ENCODE results near the gene TBL1X. TPM values are rescaled to one million over a fixed set of nuclear protein-coding genes. Genes with fewer than 3 reads are reported as not detected.

TBL1X gene
- total and polyA plus RNA-seq, 10 of the 15 experiments (the other 5 are each of a cell fraction or from before 2014, with no cell fraction given): 4.4 to 26.3 (median 10.6) TPM

DNA sequence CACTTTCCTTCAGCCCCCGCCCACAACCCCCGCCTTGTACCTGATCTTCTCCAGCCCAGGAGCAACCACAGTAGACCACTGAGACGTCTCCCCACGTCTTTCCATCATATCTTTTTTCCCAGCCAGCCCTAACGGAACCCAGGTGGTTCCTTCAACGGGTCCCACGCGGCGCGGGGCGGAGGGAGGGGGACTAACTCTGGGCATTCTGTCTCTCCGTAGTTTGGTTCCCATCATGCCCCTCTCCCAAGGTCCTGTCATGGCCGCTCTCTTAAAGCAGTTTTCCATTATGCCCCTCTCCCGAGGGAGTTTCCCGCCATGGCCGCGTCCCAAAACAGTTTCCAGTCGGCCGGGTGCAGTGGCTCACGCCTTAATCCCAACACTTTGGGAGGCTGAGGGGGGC, 21.5 kb upstream of the TBL1X start:
- H3K4me2 ChIP-seq (ENCODE audit: control insufficient read depth, insufficient read depth): no peak overlapping the region
- in situ Hi-C loops (cut with MboI) (no loop called here), intact Hi-C loops (cut with micrococcal nuclease; ENCODE audit: unreplicated experiment) (no loop called here)
- ChIA-PET POLR2A (no interaction called here), RAD21 (ENCODE audit: unreplicated experiment) (no interaction called here), SMC1A (ENCODE audit: uncharacterized antibody, unreplicated experiment) (no interaction called here), CTCF (no interaction called here)
- DNase-seq (ENCODE audit: low read depth, low spot score): no peak
- H3K4me1 ChIP-seq (ENCODE audit: control insufficient read depth, insufficient read depth, low read length): no peaks in the 10 kb centered on the region
- H3K27me3 ChIP-seq (replicated peaks in 1 of 2; ENCODE audit: control insufficient read depth in 2 of 2, insufficient read depth in 2 of 2, low read length in 1 of 2): no peaks in the 10 kb centered on the region
- TF ChIP-seq RAD51 (IDR thresholded peaks at IDR 0.05) (no peak), NFYB (IDR thresholded peaks at IDR 0.05; ENCODE audit: insufficient read depth, low read depth, low read length) (no peak), PAX8 (IDR thresholded peaks at IDR 0.05) (no peak), TBL1XR1 (IDR thresholded peaks at IDR 0.05; ENCODE audit: low read depth, low read length) (no peak), PAX5 (IDR thresholded peaks at IDR 0.05; ENCODE audit: borderline replicate concordance, low read depth, low read length) (no peak)
- TF ChIP-seq, protein P1, sequence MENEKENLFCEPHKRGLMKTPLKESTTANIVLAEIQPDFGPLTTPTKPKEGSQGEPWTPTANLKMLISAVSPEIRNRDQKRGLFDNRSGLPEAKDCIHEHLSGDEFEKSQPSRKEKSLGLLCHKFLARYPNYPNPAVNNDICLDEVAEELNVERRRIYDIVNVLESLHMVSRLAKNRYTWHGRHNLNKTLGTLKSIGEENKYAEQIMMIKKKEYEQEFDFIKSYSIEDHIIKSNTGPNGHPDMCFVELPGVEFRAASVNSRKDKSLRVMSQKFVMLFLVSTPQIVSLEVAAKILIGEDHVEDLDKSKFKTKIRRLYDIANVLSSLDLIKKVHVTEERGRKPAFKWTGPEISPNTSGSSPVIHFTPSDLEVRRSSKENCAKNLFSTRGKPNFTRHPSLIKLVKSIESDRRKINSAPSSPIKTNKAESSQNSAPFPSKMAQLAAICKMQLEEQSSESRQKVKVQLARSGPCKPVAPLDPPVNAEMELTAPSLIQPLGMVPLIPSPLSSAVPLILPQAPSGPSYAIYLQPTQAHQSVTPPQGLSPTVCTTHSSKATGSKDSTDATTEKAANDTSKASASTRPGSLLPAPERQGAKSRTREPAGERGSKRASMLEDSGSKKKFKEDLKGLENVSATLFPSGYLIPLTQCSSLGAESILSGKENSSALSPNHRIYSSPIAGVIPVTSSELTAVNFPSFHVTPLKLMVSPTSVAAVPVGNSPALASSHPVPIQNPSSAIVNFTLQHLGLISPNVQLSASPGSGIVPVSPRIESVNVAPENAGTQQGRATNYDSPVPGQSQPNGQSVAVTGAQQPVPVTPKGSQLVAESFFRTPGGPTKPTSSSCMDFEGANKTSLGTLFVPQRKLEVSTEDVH (IDR thresholded peaks at IDR 0.05; ENCODE audit: low read depth, partially characterized antibody): no peak
- TF ChIP-seq, protein P2, sequence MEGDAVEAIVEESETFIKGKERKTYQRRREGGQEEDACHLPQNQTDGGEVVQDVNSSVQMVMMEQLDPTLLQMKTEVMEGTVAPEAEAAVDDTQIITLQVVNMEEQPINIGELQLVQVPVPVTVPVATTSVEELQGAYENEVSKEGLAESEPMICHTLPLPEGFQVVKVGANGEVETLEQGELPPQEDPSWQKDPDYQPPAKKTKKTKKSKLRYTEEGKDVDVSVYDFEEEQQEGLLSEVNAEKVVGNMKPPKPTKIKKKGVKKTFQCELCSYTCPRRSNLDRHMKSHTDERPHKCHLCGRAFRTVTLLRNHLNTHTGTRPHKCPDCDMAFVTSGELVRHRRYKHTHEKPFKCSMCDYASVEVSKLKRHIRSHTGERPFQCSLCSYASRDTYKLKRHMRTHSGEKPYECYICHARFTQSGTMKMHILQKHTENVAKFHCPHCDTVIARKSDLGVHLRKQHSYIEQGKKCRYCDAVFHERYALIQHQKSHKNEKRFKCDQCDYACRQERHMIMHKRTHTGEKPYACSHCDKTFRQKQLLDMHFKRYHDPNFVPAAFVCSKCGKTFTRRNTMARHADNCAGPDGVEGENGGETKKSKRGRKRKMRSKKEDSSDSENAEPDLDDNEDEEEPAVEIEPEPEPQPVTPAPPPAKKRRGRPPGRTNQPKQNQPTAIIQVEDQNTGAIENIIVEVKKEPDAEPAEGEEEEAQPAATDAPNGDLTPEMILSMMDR (IDR thresholded peaks at IDR 0.05 in 2 of 3, conservative IDR thresholded peaks at IDR 0.05 in 1 of 3; ENCODE audit: control insufficient read depth in 2 of 3, extremely low read depth in 1 of 3, insufficient read depth in 1 of 3, low read depth in 3 of 3, low read length in 3 of 3): no peak
- no peak for FAIRE-seq
- BruUV-seq (replicated peaks): no TSS peak
- ATAC-seq: no peak
- H4K20me1 ChIP-seq (ENCODE audit: control insufficient read depth, insufficient read depth): no peaks in the 10 kb centered on the region
- H3K9ac ChIP-seq (ENCODE audit: control insufficient read depth, insufficient read depth, low read length): no peak overlapping the region
- no peaks in the 10 kb centered on the region for H3K79me2 ChIP-seq (ENCODE audit: control insufficient read depth, insufficient read depth, low read length)
- H3K27ac ChIP-seq (ENCODE audit: control insufficient read depth, insufficient read depth): no peak overlapping the region
- H3K4me3 ChIP-seq: no peak overlapping the region
- no peaks in the 10 kb centered on the region; the same call in 2 of the 3 replicates for H3K9me3 ChIP-seq (replicated peaks; ENCODE audit: control insufficient read depth, insufficient read depth, low read length)
- no peaks in the 10 kb centered on the region for H3K36me3 ChIP-seq (ENCODE audit: control insufficient read depth in 2 of 2, insufficient read depth in 2 of 2, low read length in 1 of 2)
- no peak overlapping the region for H2AFZ ChIP-seq (ENCODE audit: control insufficient read depth, low read depth, low read length)
- 71% methylated on average over 18 of the region's 20 CpGs for WGBS (ENCODE audit: insufficient coverage, insufficient replicate concordance, low lambda C conversion rate, missing lambda C conversion rate)

Data from GM12878 (cell line).